Naive thymus-derived CD8-positive, alpha-beta T cell (primary cell): ENCODE measurements around the gene DSCAML1. TPM values are rescaled to one million over a fixed set of nuclear protein-coding genes. Genes with fewer than 3 reads are reported as not detected.

Experiments used
- ATAC-seq, 2 donors: fragments of 150-1000 bp; cut with Tn5 transposase in 1 of 2; sonication (Bioruptor Pico), chemical (Tn5 transposase) in 1 of 2; 1 replicate in 1 of 2; 2 replicates in 1 of 2; pipeline ENCODE4 v1.10.0; 2021; ENCODE audit warnings: mild to moderate bottlenecking in 2 of 2, moderate library complexity in 2 of 2
- POLR2A ChIA-PET: fragments of 350-600 bp; sonication (Branson Sonifier 250); formaldehyde crosslinking; loops from one replicate; lab custom pipeline; 2021; ENCODE audit warnings: antibody characterized with exemption; lab: Charles Lee
- DNase-seq, 10 donors: peaks; one replicate each; pipeline versions ENCODE4 v3.0.0 to v3.0.0-alpha.2; 2020 to 2022
- H3K27ac Mint-ChIP-seq, 10 donors: one replicate each; pipeline ENCODE4 v1.8.0; 2020 to 2022; ENCODE audit warnings: mild to moderate bottlenecking in 10 of 10, mixed read lengths in 10 of 10, moderate library complexity in 4 of 10, inconsistent platforms in 1 of 10
- H3K27me3 Mint-ChIP-seq, 5 donors: one replicate each; pipeline ENCODE4 v1.8.0; 2021 to 2022; ENCODE audit warnings: mixed read lengths in 5 of 5
- H3K36me3 Mint-ChIP-seq, 3 donors: one replicate each; pipeline ENCODE4 v1.8.0; 2020 to 2022; ENCODE audit warnings: mixed read lengths in 3 of 3, mild to moderate bottlenecking in 2 of 3, inconsistent platforms in 1 of 3
- H3K4me1 Mint-ChIP-seq, 4 donors: one replicate each; pipeline ENCODE4 v1.8.0; 2021 to 2022; ENCODE audit warnings: mixed read lengths in 4 of 4
- H3K4me3 Mint-ChIP-seq, 10 donors: one replicate each; pipeline ENCODE4 v1.8.0; 2020 to 2022; ENCODE audit warnings: mild to moderate bottlenecking in 10 of 10, mixed read lengths in 10 of 10, moderate library complexity in 6 of 10, inconsistent platforms in 1 of 10
- H3K9me3 Mint-ChIP-seq, 9 donors: one replicate each; pipeline ENCODE4 v1.8.0; 2020 to 2022; ENCODE audit warnings: mixed read lengths in 9 of 9, mild to moderate bottlenecking in 3 of 9, inconsistent platforms in 1 of 9, moderate library complexity in 1 of 9
- polyA plus RNA-seq, 3 donors: library from polyadenylated mRNA; unstranded; fragments of 300-500 nt; fragmentation: Illumina TruSeq; gene quantifications; one replicate each; pipeline ENCODE4 v1.2.3, GENCODE V29; 2021
- total RNA-seq, 8 experiments: library from RNA in 2 of 8; stranded (reverse) in 2 of 8; gene quantifications; one replicate each; pipeline ENCODE4 v1.2.3 and lab custom pipeline; 2021 to 2026

Gene DSCAML1
- total and polyA plus RNA-seq, 5 experiments from 2014 or later: 0.12 to 2.1 (median 0.15) TPM

- Mint-ChIP-seq H3K36me3 (no peaks in the 10 kb centered on the region), H3K4me3 (peak overlapping the region in 1 of 10 donors; percentile 48), H3K27ac (peak overlapping the region in 3 of 10 donors; percentile 62 to 75 (median 70)), H3K4me1 (peaks cover 3 to 12% (median 3%) of the 10 kb centered on the region in 4 donors), H3K9me3 (no peaks in the 10 kb centered on the region), H3K27me3 (no peaks in the 10 kb centered on the region)
- DNase-seq (no peak), ATAC-seq (no peak)
- POLR2A ChIA-PET: interaction anchor here (1.0 kb wide), 1 partner anchor 216 kb away, joined by 4 read pairs; no protein-coding TSS in a partner anchor
Observed at GRCh38 chr11:117837791-117838190, 40.8 kb upstream of the DSCAML1 start.

GRCh38 chr11:117837070-117837776, 40.2 kb upstream of the DSCAML1 start:
- no peak overlapping the region for H3K4me3 Mint-ChIP-seq
- no peaks in the 10 kb centered on the region for H3K27me3 Mint-ChIP-seq
- POLR2A ChIA-PET: no interaction called here
- no peaks in the 10 kb centered on the region for H3K36me3 Mint-ChIP-seq
- ATAC-seq (no peak), DNase-seq (no peak)
- peak overlapping the region in 4 of 10 donors; percentile 9 to 75 (median 66) for H3K27ac Mint-ChIP-seq
- H3K9me3 Mint-ChIP-seq: no peaks in the 10 kb centered on the region
- H3K4me1 Mint-ChIP-seq: peaks cover 4 to 17% (median 7%) of the 10 kb centered on the region in 4 donors

- no peaks in the 10 kb centered on the region for H3K9me3 Mint-ChIP-seq
- ATAC-seq (no peak), DNase-seq (no peak)
- no peak overlapping the region for H3K27ac Mint-ChIP-seq
- POLR2A ChIA-PET: interaction anchor here (0.7 to 1.5 kb wide), 2 partner anchors 13 to 414 kb away, joined by 5 to 8 read pairs; no protein-coding TSS in a partner anchor
- peaks cover 7 to 21% (median 10%) of the 10 kb centered on the region in 4 donors for H3K4me1 Mint-ChIP-seq
- H3K4me3 Mint-ChIP-seq: no peak overlapping the region
- H3K36me3 Mint-ChIP-seq: no peaks in the 10 kb centered on the region
- no peaks in the 10 kb centered on the region for H3K27me3 Mint-ChIP-seq
Observed at GRCh38 chr11:117836077-117836960, 39.3 kb upstream of the DSCAML1 start.

GRCh38 chr11:117835576-117835975, 38.6 kb upstream of the DSCAML1 start:
- Mint-ChIP-seq H3K9me3 (no peaks in the 10 kb centered on the region), H3K4me1 (peaks cover 14 to 28% (median 17%) of the 10 kb centered on the region in 4 donors), H3K27ac (no peak overlapping the region), H3K4me3 (no peak overlapping the region), H3K27me3 (no peaks in the 10 kb centered on the region), H3K36me3 (no peaks in the 10 kb centered on the region)
- no peak for ATAC-seq
- POLR2A ChIA-PET: interaction anchor here (0.7 to 1.5 kb wide), 2 partner anchors 12 to 413 kb away, joined by 5 to 8 read pairs; no protein-coding TSS in a partner anchor
- no peak for DNase-seq

GRCh38 chr11:117834838-117835443, 37.9 kb upstream of the DSCAML1 start:
- ATAC-seq: no peak
- POLR2A ChIA-PET: interaction anchor here (1.5 kb wide), 1 partner anchor 12 kb away, joined by 8 read pairs; no protein-coding TSS in a partner anchor

GRCh38 chr11:117834068-117834810, 37.2 kb upstream of the DSCAML1 start:
- DNase-seq: no peak
- Mint-ChIP-seq H3K36me3 (no peaks in the 10 kb centered on the region), H3K9me3 (no peaks in the 10 kb centered on the region), H3K4me1 (peaks cover 22 to 42% (median 29%) of the 10 kb centered on the region in 4 donors), H3K27ac (peak overlapping the region in 5 of 10 donors; percentile 26 to 83 (median 51)), H3K27me3 (no peaks in the 10 kb centered on the region), H3K4me3 (no peak overlapping the region)
- POLR2A ChIA-PET: interaction anchor here (1.5 kb wide), 1 partner anchor 11 kb away, joined by 8 read pairs; no protein-coding TSS in a partner anchor
- ATAC-seq: no peak

More at GRCh38 chr11:117834838-117835443, 37.9 kb upstream of the DSCAML1 start:
- Mint-ChIP-seq H3K9me3 (no peaks in the 10 kb centered on the region), H3K27me3 (no peaks in the 10 kb centered on the region), H3K4me3 (no peak overlapping the region), H3K36me3 (no peaks in the 10 kb centered on the region), H3K27ac (peak overlapping the region in 1 of 10 donors; percentile 83), H3K4me1 (peaks cover 21 to 35% (median 23%) of the 10 kb centered on the region in 4 donors)
- no peak for DNase-seq

GRCh38 chr11:117833401-117833891, 36.4 kb upstream of the DSCAML1 start:
- H3K36me3 Mint-ChIP-seq: no peaks in the 10 kb centered on the region
- H3K4me1 Mint-ChIP-seq: peaks cover 24 to 49% (median 36%) of the 10 kb centered on the region in 4 donors

GRCh38 chr11:117832511-117832910, 35.5 kb upstream of the DSCAML1 start:
- H3K36me3 Mint-ChIP-seq: no peaks in the 10 kb centered on the region

More at GRCh38 chr11:117833401-117833891, 36.4 kb upstream of the DSCAML1 start:
- POLR2A ChIA-PET: interaction anchor here (2.5 kb wide), 1 partner anchor 9 kb away, joined by 13 read pairs; the partner anchor contains the start of gene FXYD2
- Mint-ChIP-seq H3K27ac (peak overlapping the region in 5 of 10 donors; percentile 3 to 83 (median 51)), H3K9me3 (no peaks in the 10 kb centered on the region), H3K4me3 (no peak overlapping the region), H3K27me3 (no peaks in the 10 kb centered on the region)
- ATAC-seq: no peak
- no peak for DNase-seq

GRCh38 chr11:117831661-117832415, 34.8 kb upstream of the DSCAML1 start:
- H3K4me3 Mint-ChIP-seq: peak overlapping the region in 1 of 10 donors; percentile 13
- no peaks in the 10 kb centered on the region for H3K27me3 Mint-ChIP-seq
- POLR2A ChIA-PET: interaction anchor here (0.7 to 2.5 kb wide), 2 partner anchors 8 to 208 kb away, joined by 4 to 13 read pairs; partner anchors contain the start of gene FXYD2
- H3K27ac Mint-ChIP-seq: peak overlapping the region in 7 of 10 donors; percentile 27 to 91 (median 59)
- no peak for DNase-seq
- no peaks in the 10 kb centered on the region for H3K9me3 Mint-ChIP-seq
- H3K36me3 Mint-ChIP-seq: no peaks in the 10 kb centered on the region
- peaks cover 27 to 55% (median 50%) of the 10 kb centered on the region in 4 donors for H3K4me1 Mint-ChIP-seq
- no peak for ATAC-seq

More at GRCh38 chr11:117832511-117832910, 35.5 kb upstream of the DSCAML1 start:
- POLR2A ChIA-PET: interaction anchor here (2.5 kb wide), 1 partner anchor 8 kb away, joined by 13 read pairs; the partner anchor contains the start of gene FXYD2
- peaks cover 25 to 55% (median 44%) of the 10 kb centered on the region in 4 donors for H3K4me1 Mint-ChIP-seq
- no peaks in the 10 kb centered on the region for H3K27me3 Mint-ChIP-seq
- ATAC-seq: no peak
- no peak for DNase-seq
- no peak overlapping the region for H3K4me3 Mint-ChIP-seq
- H3K27ac Mint-ChIP-seq: peak overlapping the region in 7 of 10 donors; percentile 27 to 82 (median 57)
- no peaks in the 10 kb centered on the region for H3K9me3 Mint-ChIP-seq

- no peaks in the 10 kb centered on the region for H3K27me3 Mint-ChIP-seq
- POLR2A ChIA-PET: interaction anchor here (0.6 to 2.5 kb wide), 2 partner anchors 7 to 618 kb away, joined by 3 to 13 read pairs; partner anchors contain the start of gene FXYD2
- DNase-seq (no peak), ATAC-seq (peak in 1 of 2 donors; percentile 34)
- H3K27ac Mint-ChIP-seq: peak overlapping the region; percentile 15 to 92 (median 86)
- no peaks in the 10 kb centered on the region for H3K36me3 Mint-ChIP-seq
- H3K4me3 Mint-ChIP-seq: peak overlapping the region in 9 of 10 donors; percentile 36 to 77 (median 65)
- H3K4me1 Mint-ChIP-seq: peaks cover 29 to 65% (median 58%) of the 10 kb centered on the region in 4 donors
- H3K9me3 Mint-ChIP-seq: no peaks in the 10 kb centered on the region
Observed at GRCh38 chr11:117830674-117831351, 33.8 kb upstream of the DSCAML1 start.
